GM12874 (cell line): ENCODE measurements around the gene PYROXD2.

Experiments
- TF ChIP-seq, protein P1 (sequence below): IDR thresholded peaks from 2 replicates; pipeline ENCODE4 v1.5.1; 2011; ENCODE audit warnings: low read depth, mild to moderate bottlenecking, control low read depth, low read length, moderate library complexity; ENCODE audit not compliant: insufficient read depth

Gene PYROXD2

DNA sequence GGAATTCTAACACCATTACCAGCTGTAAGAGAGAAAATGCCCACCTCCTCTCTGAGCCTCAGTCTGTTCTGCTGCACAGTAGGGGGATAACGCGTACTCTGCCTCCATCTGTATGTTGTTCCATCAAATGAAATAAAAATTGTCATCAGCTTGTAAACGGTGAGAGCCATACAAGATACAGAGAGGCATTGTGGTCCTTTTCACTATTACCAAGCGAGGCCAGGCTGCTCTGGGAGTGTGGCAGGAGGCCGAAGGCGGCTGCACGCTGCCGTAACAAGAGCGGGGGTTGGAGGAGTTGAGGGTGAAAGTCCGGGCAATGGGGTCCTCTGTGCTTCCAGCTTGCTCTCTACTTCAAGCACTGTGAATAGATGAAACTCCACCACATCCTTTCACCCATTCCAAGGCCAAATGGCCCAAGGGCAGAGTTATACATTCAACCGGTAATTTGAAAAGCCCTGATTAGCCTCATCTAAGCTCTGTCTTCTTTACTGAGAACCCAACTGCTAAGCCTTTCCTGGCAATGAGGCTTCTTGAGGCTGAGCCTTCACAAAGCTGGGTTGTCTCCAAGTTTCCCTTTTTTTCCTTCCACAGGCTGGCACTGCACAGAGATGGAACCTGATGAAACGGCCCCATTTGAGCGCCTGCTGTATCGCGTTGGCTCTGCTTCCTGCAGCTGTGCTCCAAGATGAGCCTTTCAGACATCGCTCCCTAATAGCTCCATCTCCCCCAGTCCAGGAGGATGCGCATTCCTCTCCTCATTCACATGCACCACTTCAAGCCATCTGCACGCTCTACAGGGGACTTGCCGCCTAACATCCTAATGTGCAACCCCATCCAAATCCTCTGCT, 47.2 kb downstream of the PYROXD2 start:
- TF ChIP-seq, protein P1, sequence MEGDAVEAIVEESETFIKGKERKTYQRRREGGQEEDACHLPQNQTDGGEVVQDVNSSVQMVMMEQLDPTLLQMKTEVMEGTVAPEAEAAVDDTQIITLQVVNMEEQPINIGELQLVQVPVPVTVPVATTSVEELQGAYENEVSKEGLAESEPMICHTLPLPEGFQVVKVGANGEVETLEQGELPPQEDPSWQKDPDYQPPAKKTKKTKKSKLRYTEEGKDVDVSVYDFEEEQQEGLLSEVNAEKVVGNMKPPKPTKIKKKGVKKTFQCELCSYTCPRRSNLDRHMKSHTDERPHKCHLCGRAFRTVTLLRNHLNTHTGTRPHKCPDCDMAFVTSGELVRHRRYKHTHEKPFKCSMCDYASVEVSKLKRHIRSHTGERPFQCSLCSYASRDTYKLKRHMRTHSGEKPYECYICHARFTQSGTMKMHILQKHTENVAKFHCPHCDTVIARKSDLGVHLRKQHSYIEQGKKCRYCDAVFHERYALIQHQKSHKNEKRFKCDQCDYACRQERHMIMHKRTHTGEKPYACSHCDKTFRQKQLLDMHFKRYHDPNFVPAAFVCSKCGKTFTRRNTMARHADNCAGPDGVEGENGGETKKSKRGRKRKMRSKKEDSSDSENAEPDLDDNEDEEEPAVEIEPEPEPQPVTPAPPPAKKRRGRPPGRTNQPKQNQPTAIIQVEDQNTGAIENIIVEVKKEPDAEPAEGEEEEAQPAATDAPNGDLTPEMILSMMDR = no peak

DNA sequence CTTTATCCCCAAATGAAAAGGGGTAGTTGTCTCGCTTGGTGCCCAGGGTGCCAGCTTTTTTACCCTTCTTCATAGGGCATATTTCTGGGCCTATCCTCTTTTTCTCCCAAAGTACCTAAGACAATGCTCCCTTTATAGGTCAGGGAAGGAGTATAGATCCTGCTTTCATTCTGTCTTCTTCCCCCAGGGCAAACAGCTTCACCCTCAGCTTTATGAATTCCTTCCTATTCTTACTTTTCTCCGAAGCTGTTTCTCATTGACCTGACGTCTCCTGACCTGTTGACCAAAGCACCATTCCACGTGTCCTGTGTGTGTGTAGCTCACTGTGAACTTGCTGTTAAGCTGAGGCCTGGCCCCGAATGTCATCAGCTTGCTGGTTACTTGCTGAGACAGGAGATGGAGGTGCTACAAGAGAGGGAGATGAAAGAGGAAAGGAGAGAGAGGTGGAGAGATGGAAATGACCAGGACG, 48.9 kb downstream of the PYROXD2 start:
- TF ChIP-seq, protein P1 = no peak

DNA sequence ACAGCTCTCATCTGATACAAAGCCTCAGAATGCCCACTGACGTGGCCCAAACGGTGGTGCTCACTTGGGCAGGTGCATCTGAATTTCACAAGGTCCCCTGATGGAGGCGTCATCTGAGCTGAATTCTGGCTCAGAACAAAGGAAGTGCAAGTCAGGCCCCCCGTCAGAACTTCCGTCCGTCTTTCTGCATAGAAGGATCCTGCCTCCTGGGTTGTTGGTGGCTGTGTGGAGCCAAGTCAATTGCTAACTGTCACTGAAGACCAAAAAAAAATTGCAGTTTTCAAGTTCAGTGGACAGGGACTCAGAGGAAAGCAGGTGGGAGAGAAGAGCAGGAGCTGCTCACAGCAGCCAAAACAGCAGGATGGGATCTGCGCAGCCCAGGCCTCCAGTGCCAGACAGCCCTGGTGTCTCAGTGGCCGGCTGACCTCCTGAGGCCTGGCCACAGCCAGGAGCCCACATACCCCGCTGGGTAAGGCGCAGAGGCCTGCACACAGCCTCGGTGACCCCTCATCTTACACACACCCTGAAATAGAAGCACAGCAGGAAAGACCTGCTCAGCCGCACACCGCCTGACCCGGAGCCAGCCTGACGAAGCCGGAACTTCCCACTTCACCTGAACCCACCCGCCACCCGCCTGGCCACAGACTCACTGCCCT, 49.4 kb downstream of the PYROXD2 start:
- TF ChIP-seq, protein P1 = no peak

DNA sequence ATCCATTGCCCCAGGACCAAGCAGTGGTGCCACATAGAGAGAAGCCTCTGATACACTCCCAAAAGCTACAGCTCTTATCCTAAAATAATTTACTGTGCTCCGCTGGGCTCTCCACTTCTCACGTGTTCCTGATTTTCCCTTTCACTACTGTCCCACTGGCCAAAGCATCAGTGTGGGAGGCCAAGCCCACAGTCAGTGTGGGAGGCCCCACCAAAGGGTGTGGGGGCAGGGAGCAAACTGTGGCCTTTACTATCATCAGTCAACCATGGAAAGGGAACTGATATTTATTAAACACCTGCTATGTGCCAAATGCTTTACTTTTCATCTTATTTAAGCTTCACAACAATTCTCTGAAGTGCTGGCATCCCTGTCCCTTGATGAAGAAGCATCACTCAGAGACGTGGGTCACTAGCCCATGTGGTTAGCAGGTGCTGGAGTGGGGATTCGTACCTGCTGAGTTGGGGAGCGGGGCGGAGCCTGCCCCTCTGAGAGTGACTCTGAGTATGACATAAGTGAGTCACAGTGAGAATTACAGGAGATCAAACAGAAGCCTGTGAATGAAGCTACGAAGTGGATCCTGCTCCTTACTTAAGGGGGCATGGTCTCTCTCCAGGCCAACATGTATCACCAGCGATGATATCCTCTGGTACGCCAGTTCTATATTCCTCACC, 50.4 kb downstream of the PYROXD2 start:
- TF ChIP-seq, protein P1 = no peak

DNA sequence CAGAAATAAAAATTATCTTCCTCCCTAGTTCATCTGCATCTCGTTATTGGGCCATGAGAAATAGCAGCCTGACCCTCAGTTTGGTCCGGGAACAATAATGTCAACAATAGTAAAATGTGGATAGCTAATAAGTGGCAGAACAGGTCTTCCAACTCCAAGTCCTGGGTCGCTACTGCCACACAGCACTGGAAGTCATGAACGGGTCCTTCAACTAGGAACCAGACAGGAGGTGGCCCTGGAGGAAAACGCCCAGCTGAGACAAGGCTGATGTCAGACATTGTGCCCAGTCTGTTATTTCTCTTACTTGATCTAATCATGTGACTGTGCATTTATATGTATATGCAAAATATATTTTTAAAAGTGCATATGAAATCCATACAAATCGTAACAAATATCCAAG, 51.8 kb downstream of the PYROXD2 start:
- TF ChIP-seq, protein P1 = no peak

DNA sequence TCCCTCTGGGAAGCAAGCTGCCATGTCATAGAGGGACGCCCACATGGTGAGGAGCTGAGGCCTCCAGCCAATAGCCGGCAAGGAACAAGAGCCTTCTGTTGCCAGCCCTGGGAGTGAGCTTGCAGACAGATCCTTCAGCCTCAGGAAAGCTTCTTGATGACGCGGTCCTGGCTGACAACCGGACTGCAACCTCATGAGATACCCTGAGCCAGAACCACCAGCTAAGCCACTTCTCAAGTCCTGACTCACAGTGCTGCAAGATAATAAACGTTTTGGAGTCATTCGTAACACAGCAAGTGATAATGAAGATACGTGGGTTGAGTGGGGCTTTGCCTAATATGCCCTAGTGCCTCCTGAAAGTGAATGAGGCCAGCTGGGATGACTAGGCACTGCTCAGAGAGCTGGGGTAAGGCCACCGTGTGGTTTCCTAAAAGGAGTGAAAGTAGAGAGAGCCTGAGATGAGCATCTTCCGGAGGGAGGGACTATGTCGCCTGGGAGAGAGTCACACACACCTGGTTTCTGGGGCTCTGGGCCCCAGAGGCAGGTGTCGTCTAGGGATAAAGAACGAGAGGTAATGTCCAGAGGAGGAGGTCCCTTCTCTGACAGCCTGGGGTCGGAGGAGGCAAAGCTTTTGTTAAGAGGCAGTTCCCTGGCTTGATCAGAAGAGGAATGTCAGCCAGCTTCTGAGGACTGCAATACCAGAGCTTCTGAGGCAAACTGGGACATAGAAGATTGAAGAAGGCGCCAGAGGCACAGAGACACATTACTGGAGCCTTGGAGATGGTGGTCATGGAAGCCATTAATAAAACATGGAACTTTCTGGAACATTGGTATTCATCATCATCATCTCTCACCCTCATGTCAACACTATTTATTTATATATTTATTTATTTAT, 53.6 kb downstream of the PYROXD2 start:
- TF ChIP-seq, protein P1 = no peak
